Measurements from ENCODE around the gene ACTC1.
A peak's percentile ranks its signal among the peaks of the same experiment; 100 is the strongest.

Gene ACTC1

GRCh38 chr15:34799149-34800101, 4.1 kb upstream of the ACTC1 start:
- DNase-seq: peak; percentile 84

- no peak for DNase-seq
Observed at GRCh38 chr15:34796847-34797435, 1.6 kb upstream of the ACTC1 start.

GRCh38 chr15:34794590-34795206, 651 bp downstream of the ACTC1 start:
- no peak for DNase-seq

GRCh38 chr15:34793901-34794300, 1.4 kb downstream of the ACTC1 start:
- DNase-seq: no peak

GRCh38 chr15:34793071-34793470, 2.3 kb downstream of the ACTC1 start:
- no peak for DNase-seq

- DNase-seq: no peak
Observed at GRCh38 chr15:34791701-34792100, 3.6 kb downstream of the ACTC1 start.

- DNase-seq: no peak
Observed at GRCh38 chr15:34790121-34790520, 5.2 kb downstream of the ACTC1 start.

GRCh38 chr15:34789326-34789725, 6.0 kb downstream of the ACTC1 start:
- DNase-seq: no peak

GRCh38 chr15:34786206-34786605, 9.1 kb downstream of the ACTC1 start:
- no peak for DNase-seq

- no peak for DNase-seq
Observed at GRCh38 chr15:34783991-34784390, 11.4 kb downstream of the ACTC1 start.

- no peak for DNase-seq
Observed at GRCh38 chr15:34783431-34783830, 11.9 kb downstream of the ACTC1 start.

GRCh38 chr15:34782901-34783300, 12.4 kb downstream of the ACTC1 start:
- no peak for DNase-seq

GRCh38 chr15:34780725-34781124, 14.6 kb downstream of the ACTC1 start:
- DNase-seq: no peak

GRCh38 chr15:34776606-34777105, 18.7 kb downstream of the ACTC1 start:
- DNase-seq: no peak

GRCh38 chr15:34773917-34774316, 21.4 kb downstream of the ACTC1 start:
- no peak for DNase-seq

GRCh38 chr15:34773013-34773412, 22.3 kb downstream of the ACTC1 start:
- no peak for DNase-seq

- DNase-seq: no peak
Observed at GRCh38 chr15:34772312-34772711, 23.0 kb downstream of the ACTC1 start.

GRCh38 chr15:34769711-34770110, 25.6 kb downstream of the ACTC1 start:
- DNase-seq: no peak

GRCh38 chr15:34768530-34768929, 26.8 kb downstream of the ACTC1 start:
- DNase-seq: no peak

- no peak for DNase-seq
Observed at GRCh38 chr15:34765741-34766140, 29.6 kb downstream of the ACTC1 start.

- no peak for DNase-seq
Observed at GRCh38 chr15:34760909-34761308, 34.4 kb downstream of the ACTC1 start.

GRCh38 chr15:34759992-34760391, 35.4 kb downstream of the ACTC1 start:
- no peak for DNase-seq

GRCh38 chr15:34759347-34759746, 36.0 kb downstream of the ACTC1 start:
- DNase-seq: no peak

GRCh38 chr15:34757262-34757661, 38.1 kb downstream of the ACTC1 start:
- no peak for DNase-seq

Measured in right hindlimb (tissue), 1 donor.